Measurements from ENCODE around the gene OR2Y1.
"Not testable (repeated sequence)": the region's sequence is repeated elsewhere in the genome, so short reads cannot be mapped to it uniquely, and the experiment has no call there.

Gene OR2Y1

GRCh38 chr5:180783340-180784052 lies 43.6 kb upstream of the OR2Y1 start:
- no peaks in the 10 kb centered on the region for H3K4me1 ChIP-seq (ENCODE audit: control insufficient read depth, low read length)
- TF ChIP-seq EZH2phosphoT487 (IDR thresholded peaks at IDR 0.05; ENCODE audit: borderline replicate concordance, low read length), result no peak
- no peak for TF ChIP-seq CTCF (IDR thresholded peaks at IDR 0.05; ENCODE audit: low read depth, low read length, poor library complexity, severe bottlenecking)
- H3K4me2 ChIP-seq (ENCODE audit: low read length), result no peak overlapping the region

DNA sequence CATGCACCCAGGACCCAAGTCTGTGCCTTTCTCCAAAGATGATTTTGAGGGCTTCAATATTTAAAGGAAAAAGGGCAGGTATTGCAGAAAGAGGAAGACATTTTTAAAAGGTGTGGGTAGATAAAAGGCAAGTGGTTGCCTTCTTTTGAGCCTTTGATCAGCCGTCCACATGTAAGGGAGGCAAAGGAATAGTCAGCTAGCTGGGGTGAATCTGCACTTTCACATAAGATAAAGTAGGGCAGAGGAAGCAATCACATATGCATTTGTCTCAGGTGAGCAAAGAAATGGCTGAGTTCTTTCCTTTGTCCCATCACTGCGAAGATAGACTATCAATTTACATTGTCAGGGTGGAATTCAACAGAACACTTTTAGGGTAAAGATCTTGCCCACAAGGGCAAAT lies 42.9 kb upstream of the OR2Y1 start:
- H3F3A ChIP-seq (ENCODE audit: control insufficient read depth, insufficient read depth), result 0 out of 2 replicates have a peak, but pooled peaks cover 2% of the 10 kb centered on the region
- no peak overlapping the region for H3K27ac ChIP-seq (ENCODE audit: low read depth, low read length)
- no peaks in the 10 kb centered on the region for H3K79me2 ChIP-seq (ENCODE audit: control insufficient read depth, low read length)
- no peak overlapping the region for H3K4me2 ChIP-seq (ENCODE audit: low read length)
- H4K20me1 ChIP-seq (ENCODE audit: control insufficient read depth, insufficient read depth, low read depth, low read length), result no peaks in the 10 kb centered on the region
- H3K4me3 ChIP-seq (ENCODE audit: low read length), result no peak overlapping the region
- H3K36me3 ChIP-seq (ENCODE audit: control insufficient read depth, low read length), result no peaks in the 10 kb centered on the region
- TF ChIP-seq CTCF (IDR thresholded peaks at IDR 0.05; ENCODE audit: low read depth, low read length, poor library complexity, severe bottlenecking), result no peak
- no peak for TF ChIP-seq EZH2phosphoT487 (IDR thresholded peaks at IDR 0.05; ENCODE audit: borderline replicate concordance, low read length)
- H3K27me3 ChIP-seq (ENCODE audit: control insufficient read depth, low read length), result no peaks in the 10 kb centered on the region
- no peaks in the 10 kb centered on the region for H3K9me3 ChIP-seq (ENCODE audit: control insufficient read depth, insufficient read depth, low read length)
- no peaks in the 10 kb centered on the region for H3K9me2 ChIP-seq (replicated peaks; ENCODE audit: control insufficient read depth, low read length)
- H3K4me1 ChIP-seq (ENCODE audit: control insufficient read depth, low read length), result no peaks in the 10 kb centered on the region

More at GRCh38 chr5:180783340-180784052, 43.6 kb upstream of the OR2Y1 start:
- Histone ChIP-seq H3K79me2 (ENCODE audit: control insufficient read depth, low read length) (no peaks in the 10 kb centered on the region), H4K20me1 (ENCODE audit: control insufficient read depth, insufficient read depth, low read depth, low read length) (no peaks in the 10 kb centered on the region), H3K9me3 (ENCODE audit: control insufficient read depth, insufficient read depth, low read length) (no peaks in the 10 kb centered on the region), H3K27ac (ENCODE audit: low read depth, low read length) (no peak overlapping the region), H3K4me3 (ENCODE audit: low read length) (no peak overlapping the region), H3K9me2 (replicated peaks; ENCODE audit: control insufficient read depth, low read length) (no peaks in the 10 kb centered on the region), H3K27me3 (ENCODE audit: control insufficient read depth, low read length) (no peaks in the 10 kb centered on the region), H3F3A (ENCODE audit: control insufficient read depth, insufficient read depth) (0 out of 2 replicates have a peak, but pooled peaks cover 2% of the 10 kb centered on the region), H3K36me3 (ENCODE audit: control insufficient read depth, low read length) (no peaks in the 10 kb centered on the region)

- not testable (repeated sequence) for H3K27ac ChIP-seq (ENCODE audit: low read depth, low read length); H3K79me2 ChIP-seq (ENCODE audit: control insufficient read depth, low read length); H3K9me3 ChIP-seq (ENCODE audit: control insufficient read depth, insufficient read depth, low read length); H3K4me1 ChIP-seq (ENCODE audit: control insufficient read depth, low read length); H4K20me1 ChIP-seq (ENCODE audit: control insufficient read depth, insufficient read depth, low read depth, low read length); H3K36me3 ChIP-seq (ENCODE audit: control insufficient read depth, low read length); H3K27me3 ChIP-seq (ENCODE audit: control insufficient read depth, low read length); H3K4me3 ChIP-seq (ENCODE audit: low read length); H3K9me2 ChIP-seq (replicated peaks; ENCODE audit: control insufficient read depth, low read length); H3K4me2 ChIP-seq (ENCODE audit: low read length); H3F3A ChIP-seq (ENCODE audit: control insufficient read depth, insufficient read depth)
These were observed 42.1 kb upstream of the OR2Y1 start for GRCh38 chr5:180781900-180782326.

DNA sequence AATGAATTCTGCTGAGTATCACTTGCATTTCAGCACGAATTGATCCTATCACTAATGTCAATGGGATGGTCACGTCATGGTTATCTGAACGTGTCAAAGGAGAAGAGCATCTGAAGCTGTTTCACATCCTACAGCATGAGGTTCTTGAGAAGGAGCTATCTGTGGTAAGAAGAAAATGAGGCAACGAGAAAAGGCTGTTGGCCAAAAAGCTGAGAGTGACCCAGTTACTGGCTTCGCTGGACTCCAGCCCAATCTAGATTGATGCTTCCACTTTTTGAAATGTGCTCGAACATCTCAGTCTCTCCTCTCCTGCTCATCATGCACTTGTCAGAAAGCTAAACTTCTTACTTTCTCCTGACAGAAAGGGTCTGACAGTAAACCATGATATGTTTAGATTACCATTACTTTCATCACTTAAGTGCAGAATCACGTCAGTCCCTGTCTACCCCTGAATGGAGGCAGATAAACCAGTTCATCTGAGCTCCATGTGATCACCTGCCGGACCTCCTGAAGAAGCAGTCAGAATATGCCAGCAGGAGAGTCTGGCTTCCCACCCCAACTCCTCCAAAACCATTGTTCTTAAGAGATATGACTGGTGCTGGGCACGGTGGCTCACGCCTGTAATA lies 40.2 kb upstream of the OR2Y1 start:
- no peak overlapping the region for H3K27ac ChIP-seq (ENCODE audit: low read depth, low read length)
- no peaks in the 10 kb centered on the region for H4K20me1 ChIP-seq (ENCODE audit: control insufficient read depth, insufficient read depth, low read depth, low read length)
- H3K9me3 ChIP-seq (ENCODE audit: control insufficient read depth, insufficient read depth, low read length), result no peaks in the 10 kb centered on the region
- H3K79me2 ChIP-seq (ENCODE audit: control insufficient read depth, low read length), result no peaks in the 10 kb centered on the region
- no peaks in the 10 kb centered on the region for H3F3A ChIP-seq (ENCODE audit: control insufficient read depth, insufficient read depth)
- no peak overlapping the region for H3K4me3 ChIP-seq (ENCODE audit: low read length)
- H3K27me3 ChIP-seq (ENCODE audit: control insufficient read depth, low read length), result no peaks in the 10 kb centered on the region
- H3K9me2 ChIP-seq (replicated peaks; ENCODE audit: control insufficient read depth, low read length), result no peaks in the 10 kb centered on the region
- H3K4me1 ChIP-seq (ENCODE audit: control insufficient read depth, low read length), result no peaks in the 10 kb centered on the region
- no peaks in the 10 kb centered on the region for H3K36me3 ChIP-seq (ENCODE audit: control insufficient read depth, low read length)
- TF ChIP-seq EZH2phosphoT487 (IDR thresholded peaks at IDR 0.05; ENCODE audit: borderline replicate concordance, low read length) (no peak), CTCF (IDR thresholded peaks at IDR 0.05; ENCODE audit: low read depth, low read length, poor library complexity, severe bottlenecking) (no peak)
- no peak overlapping the region for H3K4me2 ChIP-seq (ENCODE audit: low read length)

Data from DOHH2 (cell line).